ENCODE data around the gene ZNF496.

- TF ChIP-seq CTCF (conservative IDR thresholded peaks at IDR 0.05; ENCODE audit: low read depth, low read length), result no peak
- no peak for TF ChIP-seq NFE2L2 (IDR thresholded peaks at IDR 0.05; ENCODE audit: low read depth, low read length)
- no peak for TF ChIP-seq CEBPB (IDR thresholded peaks at IDR 0.05; ENCODE audit: low read depth, low read length)
- TF ChIP-seq POLR2A (IDR thresholded peaks at IDR 0.05; ENCODE audit: low read depth, low read length), result no peak
- no peak for TF ChIP-seq RAD21 (IDR thresholded peaks at IDR 0.05; ENCODE audit: low read length)
Observed at GRCh38 chr1:247328311-247328710, 3.4 kb downstream of the ZNF496 start.
